SIG-M5 treated with dmso at 0.1 percent for 504 hours (cell line): ENCODE measurements around the gene H6PD.

ENCODE experiments used
- DNase-seq: peaks from one replicate; lab custom pipeline; 2025; ENCODE audit not compliant: unreplicated experiment; lab: John Stamatoyannopoulos, UW

H6PD gene

DNA sequence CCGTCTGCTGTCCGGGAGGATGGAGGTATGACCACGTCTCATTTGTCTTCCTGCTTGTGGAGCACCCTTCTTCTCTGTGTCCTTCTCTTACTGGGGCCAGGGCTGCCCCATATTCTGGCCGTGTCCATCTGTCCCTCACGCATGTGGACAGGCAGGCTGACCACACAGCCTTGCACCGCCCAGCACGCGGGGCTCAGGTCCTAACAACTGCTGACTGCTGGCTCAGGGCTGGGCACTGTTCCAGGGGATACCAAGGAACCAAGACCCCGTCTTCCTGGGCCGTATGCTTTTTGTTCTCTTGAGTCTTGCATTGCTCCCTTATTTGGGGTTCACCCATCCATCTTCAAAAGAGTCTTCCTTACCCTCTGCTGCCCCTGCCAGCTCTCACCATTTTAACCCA is 40.6 kb downstream of the H6PD start:
- no peak for DNase-seq

- peak; percentile 83 for DNase-seq
Observed at GRCh38 chr1:9275567-9276034, 41.0 kb downstream of the H6PD start.

- no peak for DNase-seq
Observed at GRCh38 chr1:9278116-9278515, 43.5 kb downstream of the H6PD start.

DNA sequence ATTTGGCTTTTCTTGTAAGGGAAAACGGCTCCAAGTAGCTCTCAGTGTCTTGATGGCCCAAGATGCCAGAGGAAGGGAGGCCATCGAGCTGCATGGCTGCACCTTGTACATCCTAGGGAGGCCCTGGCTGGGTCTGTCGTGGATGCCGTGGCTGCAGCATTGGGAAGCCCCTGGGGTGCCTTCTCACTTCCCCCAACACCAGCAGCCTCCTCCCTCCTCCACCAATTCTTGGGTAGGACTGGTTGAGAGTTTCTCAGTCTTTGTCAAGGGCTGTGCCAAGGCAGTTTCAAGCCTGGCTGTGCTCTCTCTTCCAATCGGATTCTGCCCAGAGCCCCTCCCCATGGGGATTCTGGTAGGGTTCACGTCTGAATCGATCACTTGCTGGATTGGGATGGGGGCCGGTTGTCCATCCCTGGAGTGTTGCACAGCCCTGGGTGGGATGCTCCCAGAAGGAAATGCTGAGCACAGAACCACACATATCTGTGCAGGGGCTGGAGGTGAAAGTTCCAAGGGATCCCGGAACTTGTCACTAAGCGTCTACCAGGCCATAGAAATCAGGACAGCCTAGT is 44.1 kb downstream of the H6PD start:
- DNase-seq, result no peak

GRCh38 chr1:9279172-9279840 is 44.7 kb downstream of the H6PD start:
- DNase-seq, result no peak

DNA sequence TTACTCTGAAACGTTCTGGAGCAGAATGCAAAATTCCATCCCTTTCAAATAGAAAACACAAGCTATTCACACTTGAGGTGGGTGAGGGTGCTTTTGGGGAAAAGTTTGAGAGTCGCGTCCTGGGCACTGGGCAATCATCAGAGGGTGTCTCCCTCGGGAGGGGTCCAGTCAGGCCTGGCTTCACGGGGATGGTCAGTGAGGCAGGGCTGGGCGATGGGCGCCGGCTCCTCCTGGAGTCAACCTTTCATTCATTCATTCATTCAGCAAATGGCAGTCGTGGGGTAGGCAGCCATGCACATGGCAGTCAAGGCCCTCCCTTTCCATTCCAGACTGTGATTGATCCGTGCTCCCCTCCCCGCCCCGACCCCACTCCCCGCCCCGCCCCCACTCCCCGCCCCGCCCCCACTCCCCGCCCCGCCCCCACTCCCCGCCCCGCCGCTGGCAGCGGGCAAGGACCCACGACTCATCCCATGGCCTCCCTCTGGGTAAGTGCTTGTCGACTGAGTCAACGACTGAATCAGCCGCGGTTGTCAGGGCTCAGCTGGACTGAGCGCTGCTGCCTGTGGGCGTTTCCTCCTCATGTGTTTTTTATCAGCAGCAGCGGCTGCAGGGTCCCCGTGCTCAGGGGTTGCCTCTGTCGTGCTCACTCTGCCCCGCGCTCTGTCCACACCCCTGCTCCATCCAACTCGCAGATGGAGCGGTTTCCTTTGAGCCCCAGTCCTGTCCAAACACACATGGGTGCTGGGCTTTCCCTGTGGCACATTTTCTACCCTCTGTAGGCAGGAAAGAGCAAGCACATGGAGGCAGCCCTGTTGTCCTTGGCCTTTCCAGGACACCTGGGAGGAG is 45.7 kb downstream of the H6PD start:
- no peak for DNase-seq

DNA sequence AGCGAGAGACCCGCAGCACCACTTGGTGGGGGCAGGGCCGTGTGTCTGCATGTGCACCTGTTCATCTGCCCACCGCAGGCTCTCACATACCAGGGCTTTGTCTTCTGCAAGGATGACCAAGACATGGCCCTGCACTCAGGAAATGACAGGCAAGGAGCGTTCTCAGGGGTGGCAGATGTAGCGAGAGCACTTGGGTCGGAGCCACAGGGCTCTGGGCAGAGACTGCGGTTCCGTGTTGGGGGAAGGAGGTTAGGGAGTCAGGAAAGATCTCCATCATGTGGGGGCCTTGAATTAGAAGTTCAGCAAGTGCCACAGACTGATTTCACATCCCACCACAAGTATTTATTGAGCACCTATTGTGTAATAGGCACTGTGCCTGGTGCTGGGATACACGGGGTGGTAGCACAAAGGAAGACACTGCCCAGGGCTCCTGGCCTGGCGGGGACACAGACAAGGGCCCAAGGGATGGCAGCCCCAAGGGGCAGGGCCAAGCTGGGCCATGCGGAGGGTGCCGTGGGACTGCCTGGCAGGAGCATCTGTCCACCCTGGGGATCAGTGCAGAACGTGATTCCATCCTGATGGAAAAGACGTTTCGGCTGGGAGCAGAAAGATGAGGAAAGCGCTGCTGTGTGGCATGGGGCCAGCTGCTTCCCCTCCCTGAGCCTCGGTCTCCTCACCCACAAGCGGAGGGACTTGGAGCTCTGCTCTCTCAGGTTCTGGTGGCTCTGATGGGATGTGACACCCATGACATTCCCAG is 46.7 kb downstream of the H6PD start:
- DNase-seq, result no peak

- DNase-seq, result no peak
Observed at GRCh38 chr1:9281908-9282695, 47.5 kb downstream of the H6PD start.

- no peak for DNase-seq
Observed at GRCh38 chr1:9282696-9282955, 48.1 kb downstream of the H6PD start.

DNA sequence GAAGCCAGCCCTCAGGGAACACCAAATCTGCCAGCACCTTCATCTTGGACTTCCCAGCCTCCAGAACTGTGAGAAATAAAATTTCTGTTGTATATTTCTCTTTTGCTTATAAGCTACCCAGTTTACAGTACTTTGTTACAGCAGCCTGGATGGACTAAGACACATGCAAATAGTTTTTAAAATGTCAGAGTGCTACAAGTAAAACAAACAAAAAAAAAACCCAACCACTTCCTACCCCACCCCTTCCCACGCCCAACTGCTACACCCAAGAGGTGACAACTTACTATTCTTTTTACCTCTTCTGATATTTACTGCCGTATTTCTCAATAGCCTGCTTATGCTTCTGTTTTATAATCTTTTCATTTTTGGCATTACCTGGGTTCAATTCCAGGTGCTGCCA is 49.5 kb downstream of the H6PD start:
- DNase-seq, result no peak

GRCh38 chr1:9286556-9286955 is 52.0 kb downstream of the H6PD start:
- no peak for DNase-seq

DNA sequence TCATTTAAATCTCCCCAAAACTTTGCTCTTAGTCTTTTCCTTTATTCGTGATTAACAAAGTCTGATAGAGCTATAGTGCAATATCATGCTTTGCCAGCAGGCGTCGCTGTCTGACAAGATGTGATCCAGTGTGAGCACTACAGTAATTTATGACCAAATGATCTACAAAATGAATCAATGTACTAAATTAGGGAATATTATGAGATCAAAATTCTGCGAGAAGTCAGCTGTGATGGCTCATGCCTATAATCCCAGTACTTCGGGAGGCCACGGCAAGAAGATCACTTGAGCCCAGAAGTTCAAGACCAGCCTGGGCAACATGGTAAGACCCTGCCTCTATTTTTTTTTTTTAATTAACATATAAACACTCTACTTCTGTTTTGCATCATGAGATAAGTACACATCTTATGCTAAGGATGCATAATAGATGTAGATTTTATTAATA is 54.5 kb downstream of the H6PD start:
- DNase-seq, result no peak

DNA sequence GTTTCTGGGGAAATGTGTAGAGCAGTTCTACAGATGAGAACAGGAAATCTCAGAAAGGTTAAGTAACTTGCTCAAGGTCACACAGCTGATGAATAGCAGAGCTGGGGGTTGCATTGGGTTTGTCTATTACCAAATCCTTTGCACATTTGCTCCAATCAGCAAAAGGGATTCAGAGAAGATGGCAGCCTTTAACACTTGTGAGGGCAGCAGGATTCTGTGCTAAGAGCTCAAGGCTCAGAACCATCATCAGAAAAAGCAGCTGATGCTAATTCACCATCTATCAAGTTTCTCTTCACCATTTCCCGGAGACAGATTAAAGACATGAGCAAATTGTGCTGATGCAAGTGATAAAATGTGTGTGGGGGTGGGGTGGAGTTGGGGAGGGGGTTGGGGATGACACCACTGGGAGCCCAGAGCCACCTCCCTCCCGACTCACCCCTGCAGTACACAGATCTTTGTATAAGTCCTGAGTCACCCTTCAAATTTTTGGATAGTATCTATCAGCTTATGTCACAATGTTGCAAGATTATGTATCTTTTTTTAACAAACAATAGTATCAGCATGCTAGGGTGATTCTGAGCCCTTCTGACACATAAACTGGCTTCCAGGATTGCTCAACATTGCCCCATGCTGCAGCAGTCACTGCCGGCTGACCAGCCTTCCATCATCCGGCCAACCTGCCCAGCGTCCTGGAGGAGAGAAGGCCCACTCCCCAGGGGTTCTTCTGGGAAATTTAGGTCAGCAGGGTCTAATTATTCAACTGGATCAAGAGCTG is 55.3 kb downstream of the H6PD start:
- peak; percentile 59 for DNase-seq

DNA sequence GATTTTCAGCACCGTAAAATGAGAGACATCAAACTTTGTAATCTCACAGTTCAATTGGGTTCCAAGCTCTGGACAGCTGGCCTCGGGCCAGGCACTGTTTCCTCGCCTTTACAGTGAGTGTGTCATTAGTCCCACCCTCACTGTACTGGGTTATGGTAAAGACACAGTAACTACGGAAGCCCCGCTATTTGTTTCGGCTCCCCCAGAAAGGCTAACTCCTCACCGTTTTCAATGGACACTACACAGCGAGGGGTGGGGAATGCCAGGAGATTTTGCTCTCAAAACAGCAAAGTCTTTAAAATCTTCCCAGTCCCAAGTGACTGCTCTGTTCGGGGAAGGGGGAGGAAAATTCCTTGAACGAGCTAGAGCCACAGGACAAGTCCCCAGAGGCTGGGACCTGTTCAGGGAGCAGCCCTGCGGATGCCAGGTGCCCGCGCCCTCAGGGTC is 57.4 kb downstream of the H6PD start:
- DNase-seq, result no peak

GRCh38 chr1:9292361-9293240 is 58.0 kb downstream of the H6PD start, which contains the start of gene SPSB1:
TSS of gene SPSB1 (plus strand) at chr1:9292894. CDS start at chr1:9355892, 62,998 bp downstream.
- DNase-seq, result peak; percentile 58

DNA sequence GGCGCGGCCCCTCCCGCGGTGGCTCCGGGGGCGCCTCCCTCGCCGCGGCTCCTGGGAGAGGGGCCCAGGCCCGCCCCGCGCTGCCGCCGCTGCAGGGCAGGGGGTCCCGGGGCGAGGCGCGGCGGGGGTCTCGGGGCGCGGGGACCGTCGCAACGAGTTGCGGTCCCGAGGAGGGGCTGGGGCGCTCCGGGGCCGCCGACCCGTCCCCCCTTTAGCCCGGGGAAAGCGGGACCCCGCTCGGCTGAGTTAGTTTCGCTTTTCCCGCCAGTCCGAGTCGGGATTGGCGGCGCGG is 58.6 kb downstream of the H6PD start:
- no peak for DNase-seq

DNA sequence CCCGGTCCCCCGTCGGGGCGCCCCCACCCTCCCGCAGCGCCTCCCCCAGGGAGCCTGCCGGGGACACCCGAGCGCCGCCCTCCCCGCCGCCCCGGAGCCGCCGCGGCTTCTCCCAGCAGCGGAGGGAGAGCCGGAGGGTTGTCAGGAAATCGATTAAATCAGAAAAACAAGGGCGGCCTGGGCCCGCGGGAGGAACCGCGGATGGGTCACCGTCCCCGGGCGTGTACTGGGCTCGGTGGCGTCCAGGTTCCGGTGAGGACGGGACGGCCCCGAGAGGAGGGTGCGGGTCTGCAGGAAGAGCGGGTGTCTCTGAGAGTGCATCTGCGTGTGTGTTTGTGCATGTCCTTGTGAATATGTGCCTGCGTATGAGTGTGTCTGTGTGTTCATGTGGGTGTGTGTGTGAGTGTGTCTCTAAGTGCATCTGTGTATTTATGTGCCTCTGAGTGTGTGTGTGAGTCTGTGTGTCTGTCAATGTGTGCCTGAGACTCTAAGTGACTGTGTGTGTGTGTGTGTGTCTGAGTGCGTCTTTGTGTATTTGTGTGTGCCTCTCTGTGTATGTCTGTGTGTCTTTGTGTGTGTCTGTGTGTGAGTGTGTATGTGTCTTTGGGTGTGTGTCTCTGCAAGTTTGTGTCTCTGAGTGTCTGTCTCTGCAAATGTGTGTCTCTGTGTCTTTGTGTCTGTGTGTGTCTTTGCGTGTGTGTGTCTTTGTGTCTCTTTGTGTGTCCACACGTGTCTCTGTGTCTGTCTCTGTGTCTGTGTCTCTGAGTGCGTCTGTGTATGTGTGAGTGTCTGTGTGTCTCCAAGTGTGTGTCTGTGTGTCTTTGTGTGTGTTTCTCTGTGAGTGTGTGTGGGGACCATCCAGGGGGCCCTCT is 59.2 kb downstream of the H6PD start:
- no peak for DNase-seq

DNA sequence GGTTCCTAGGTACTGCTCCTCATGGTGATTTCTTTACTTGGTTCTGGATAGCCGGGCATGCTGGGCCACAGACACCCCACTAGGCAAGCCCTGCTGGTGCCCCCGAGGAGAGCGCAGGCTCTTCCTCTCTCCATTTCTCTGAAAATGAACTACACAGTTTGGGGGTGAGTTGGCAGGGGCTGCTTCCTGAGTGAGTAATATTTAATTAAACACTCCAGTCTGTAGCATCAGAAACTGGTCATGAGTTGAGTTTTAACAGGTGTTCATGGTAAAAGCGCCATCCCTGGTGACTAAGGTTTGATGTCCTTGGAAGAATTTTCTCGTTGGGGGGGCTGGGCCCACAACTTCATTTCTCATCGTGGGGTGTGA is 59.8 kb downstream of the H6PD start:
- no peak for DNase-seq
